HG03066 (cell line): ENCODE results near the gene OR10G8.
"Not testable (repeated sequence)": the region's sequence is repeated elsewhere in the genome, so short reads cannot be mapped to it uniquely, and the experiment has no call there.

Source experiments
- ATAC-seq: cut with Tn5 transposase; IDR thresholded peaks from one replicate; pipeline ENCODE4 v1.9.1; 2021; ENCODE audit warnings: low read depth; ENCODE audit not compliant: unreplicated experiment

The OR10G8 gene

GRCh38 chr11:124026498-124026897, at the start of gene OR10G8:
OR10G8 (plus strand) TSS chr11:124026798; CDS start chr11:124029623, 2,825 bp downstream.
- ATAC-seq, result no peak

GRCh38 chr11:123977731-123978347, 48.8 kb upstream of the OR10G8 start, which contains the start of gene OR10S1:
OR10S1 (minus strand) TSS chr11:123977781; CDS start chr11:123977664, 117 bp downstream.
- no peak for ATAC-seq

GRCh38 chr11:123979311-123979710, 47.3 kb upstream of the OR10G8 start:
- no peak for ATAC-seq

GRCh38 chr11:123995119-123995518, 31.5 kb upstream of the OR10G8 start, which contains the start of gene OR10G6:
OR10G6 (minus strand) TSS chr11:123995161; CDS start chr11:123995161, 0 bp downstream.
- no peak for ATAC-seq

- ATAC-seq, result no peak
Observed at GRCh38 chr11:124012697-124013096, 13.9 kb upstream of the OR10G8 start, which contains the start of gene OR10G4. OR10G4 (plus strand) TSS chr11:124012997; CDS start chr11:124015575, 2,578 bp downstream.

GRCh38 chr11:124015837-124016236, 10.8 kb upstream of the OR10G8 start:
- ATAC-seq, result not testable (repeated sequence)

GRCh38 chr11:124036666-124037065, 10.1 kb downstream of the OR10G8 start:
- ATAC-seq, result no peak

- no peak for ATAC-seq
Observed at GRCh38 chr11:124039557-124039956, 13.0 kb downstream of the OR10G8 start.

GRCh38 chr11:124041254-124041653, 14.7 kb downstream of the OR10G8 start, which contains the start of gene OR10G7:
OR10G7 (minus strand) TSS chr11:124041325; CDS start chr11:124039001, 2,324 bp downstream.
- no peak for ATAC-seq

GRCh38 chr11:124043420-124043819, 16.8 kb downstream of the OR10G8 start:
- no peak for ATAC-seq

- no peak for ATAC-seq
Observed at GRCh38 chr11:124050748-124051147, 24.1 kb downstream of the OR10G8 start.

GRCh38 chr11:124052966-124053365, 26.4 kb downstream of the OR10G8 start:
- ATAC-seq, result no peak

- no peak for ATAC-seq
Observed at GRCh38 chr11:124068601-124069110, 42.1 kb downstream of the OR10G8 start.

- ATAC-seq, result peak; percentile 49
Observed at GRCh38 chr11:124069429-124070401, 43.1 kb downstream of the OR10G8 start.

- ATAC-seq, result peak; percentile 94
Observed at GRCh38 chr11:124070915-124071622, 44.5 kb downstream of the OR10G8 start.

GRCh38 chr11:124071623-124071948, 45.0 kb downstream of the OR10G8 start:
- no peak for ATAC-seq

GRCh38 chr11:124072147-124072546, 45.5 kb downstream of the OR10G8 start:
- no peak for ATAC-seq

- ATAC-seq, result no peak
Observed at GRCh38 chr11:124074554-124074953, 48.0 kb downstream of the OR10G8 start.

GRCh38 chr11:124075492-124075840, 48.9 kb downstream of the OR10G8 start:
- no peak for ATAC-seq

- peak; percentile 66 for ATAC-seq
Observed at GRCh38 chr11:124075841-124076651, 49.4 kb downstream of the OR10G8 start.
